GM06990 (cell line): ENCODE data around the gene TGFA.

Experiments used
- DNase-seq: peaks from one replicate; pipeline ENCODE4 v3.0.0-alpha.2; 2011; ENCODE audit not compliant: insufficient read length; ENCODE audit errors: extremely low read depth
- H3K27me3 ChIP-seq: replicated peaks from 2 replicates; pipeline ENCODE4 v1.6.0; 2011; ENCODE audit warnings: low read length; ENCODE audit not compliant: control insufficient read depth, insufficient read depth
- H3K36me3 ChIP-seq: 2 replicates; pipeline ENCODE4 v1.5.1; 2011; ENCODE audit warnings: low read length; ENCODE audit not compliant: control insufficient read depth, insufficient read depth
- H3K4me3 ChIP-seq: replicated peaks from 2 replicates; pipeline ENCODE4 v1.5.1; 2011; ENCODE audit warnings: low read depth, mild to moderate bottlenecking, control low read depth, low read length
- TF ChIP-seq, protein P1 (sequence below): IDR thresholded peaks from 2 replicates; pipeline ENCODE4 v1.5.1; 2011; ENCODE audit warnings: low read length, control low read depth, mild to moderate bottlenecking, inconsistent platforms; ENCODE audit not compliant: insufficient read depth, poor library complexity, severe bottlenecking

Gene TGFA

DNA sequence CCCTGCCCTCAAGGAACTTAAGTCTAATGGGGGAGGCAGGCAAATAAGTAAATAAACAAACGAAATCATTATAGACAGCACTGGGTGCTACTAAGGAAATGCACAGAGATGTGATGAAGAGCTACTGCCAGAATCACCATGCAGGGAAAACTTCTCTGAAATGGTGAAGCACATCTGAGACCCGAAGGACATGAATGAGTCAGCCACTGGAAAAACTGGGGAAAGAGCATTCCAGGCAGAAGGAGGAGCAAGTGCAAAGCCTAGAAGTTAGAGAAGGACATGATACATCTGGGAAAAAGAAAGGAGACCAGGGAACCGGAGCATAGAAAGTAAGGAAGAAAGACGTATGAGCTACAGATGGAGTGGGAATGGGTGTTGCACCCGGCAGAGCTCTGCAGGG, 56.8 kb downstream of the TGFA start:
- H3K36me3 ChIP-seq: no peaks in the 10 kb centered on the region
- no peak overlapping the region for H3K4me3 ChIP-seq
- H3K27me3 ChIP-seq: no peaks in the 10 kb centered on the region; the same call in 1 of the 2 replicates
- DNase-seq: no peak
- TF ChIP-seq, protein P1, sequence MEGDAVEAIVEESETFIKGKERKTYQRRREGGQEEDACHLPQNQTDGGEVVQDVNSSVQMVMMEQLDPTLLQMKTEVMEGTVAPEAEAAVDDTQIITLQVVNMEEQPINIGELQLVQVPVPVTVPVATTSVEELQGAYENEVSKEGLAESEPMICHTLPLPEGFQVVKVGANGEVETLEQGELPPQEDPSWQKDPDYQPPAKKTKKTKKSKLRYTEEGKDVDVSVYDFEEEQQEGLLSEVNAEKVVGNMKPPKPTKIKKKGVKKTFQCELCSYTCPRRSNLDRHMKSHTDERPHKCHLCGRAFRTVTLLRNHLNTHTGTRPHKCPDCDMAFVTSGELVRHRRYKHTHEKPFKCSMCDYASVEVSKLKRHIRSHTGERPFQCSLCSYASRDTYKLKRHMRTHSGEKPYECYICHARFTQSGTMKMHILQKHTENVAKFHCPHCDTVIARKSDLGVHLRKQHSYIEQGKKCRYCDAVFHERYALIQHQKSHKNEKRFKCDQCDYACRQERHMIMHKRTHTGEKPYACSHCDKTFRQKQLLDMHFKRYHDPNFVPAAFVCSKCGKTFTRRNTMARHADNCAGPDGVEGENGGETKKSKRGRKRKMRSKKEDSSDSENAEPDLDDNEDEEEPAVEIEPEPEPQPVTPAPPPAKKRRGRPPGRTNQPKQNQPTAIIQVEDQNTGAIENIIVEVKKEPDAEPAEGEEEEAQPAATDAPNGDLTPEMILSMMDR: no peak

DNA sequence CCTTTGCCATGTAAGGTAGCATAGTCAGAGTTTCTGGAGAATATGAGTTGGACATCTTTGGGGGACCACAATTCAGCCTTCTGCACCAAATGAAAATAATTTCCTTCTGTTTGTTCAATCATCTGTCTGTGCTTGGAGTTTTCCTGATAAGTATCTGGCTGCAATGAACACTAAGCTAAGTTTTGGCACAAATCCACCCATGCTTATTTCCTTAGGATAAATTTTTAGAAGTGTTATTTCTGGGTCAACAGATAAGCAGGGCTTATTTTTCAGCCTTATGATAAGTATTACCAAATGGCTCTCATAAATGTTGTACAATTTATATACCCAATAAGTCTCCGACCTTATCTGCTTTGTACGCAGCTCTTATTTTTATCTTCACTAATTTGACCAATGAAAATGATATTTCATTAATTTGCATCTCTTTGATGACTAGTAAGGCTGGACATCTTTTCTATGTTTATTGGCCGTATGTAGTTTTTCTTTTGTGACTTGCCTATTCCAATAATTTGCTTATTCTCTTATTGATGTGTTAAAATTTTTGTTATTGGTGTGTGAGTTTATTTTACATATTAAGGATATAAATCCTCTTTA, 59.2 kb downstream of the TGFA start:
- H3K4me3 ChIP-seq: no peak overlapping the region
- TF ChIP-seq, protein P1: no peak
- no peak for DNase-seq
- no peaks in the 10 kb centered on the region; the same call in 1 of the 2 replicates for H3K27me3 ChIP-seq
- H3K36me3 ChIP-seq: no peaks in the 10 kb centered on the region

DNA sequence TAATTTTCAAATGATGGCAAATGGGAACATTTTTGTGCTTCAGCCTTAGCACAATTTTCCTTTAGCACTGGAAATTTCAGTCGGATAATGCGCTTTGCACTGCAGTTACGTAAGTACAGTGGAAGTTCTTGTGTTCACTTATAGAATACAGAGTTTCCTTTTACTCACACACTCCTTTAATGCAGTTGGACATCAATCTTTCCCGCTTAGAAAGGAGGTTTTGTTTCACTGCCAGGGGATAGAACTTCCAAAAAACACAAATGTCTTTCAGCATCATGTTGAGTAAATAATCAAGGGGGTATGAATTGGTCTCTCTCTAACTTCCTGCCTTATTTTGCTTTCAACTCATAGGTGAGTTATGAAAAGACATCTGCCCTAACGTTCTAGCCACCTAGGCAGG, 63.2 kb downstream of the TGFA start:
- no peaks in the 10 kb centered on the region; the same call in 1 of the 2 replicates for H3K27me3 ChIP-seq
- no peaks in the 10 kb centered on the region for H3K36me3 ChIP-seq
- no peak overlapping the region for H3K4me3 ChIP-seq
- TF ChIP-seq, protein P1: no peak
- DNase-seq: no peak

DNA sequence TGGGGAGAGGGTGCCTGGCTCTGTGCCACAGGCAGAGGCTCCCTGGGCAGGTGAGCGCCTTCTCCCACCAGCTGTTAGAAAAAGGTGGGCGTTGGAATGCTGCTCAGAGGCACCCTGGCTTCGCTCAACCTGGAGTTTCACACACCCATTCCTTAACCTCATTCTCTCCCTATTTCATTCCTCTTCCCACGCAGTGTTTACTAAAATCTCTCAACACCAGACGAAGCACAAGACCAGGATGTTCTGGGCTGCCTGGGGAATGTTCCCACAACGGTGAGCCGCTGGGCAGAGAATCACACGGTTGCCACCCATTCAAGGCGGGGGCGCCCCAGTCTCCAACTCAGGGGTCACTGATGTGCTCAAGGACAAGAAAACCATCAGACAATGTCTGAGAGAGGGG, 64.5 kb downstream of the TGFA start:
- Histone ChIP-seq H3K4me3 (no peak overlapping the region), H3K27me3 (no peaks in the 10 kb centered on the region; the same call in 1 of the 2 replicates), H3K36me3 (no peaks in the 10 kb centered on the region)
- no peak for DNase-seq
- TF ChIP-seq, protein P1: no peak

DNA sequence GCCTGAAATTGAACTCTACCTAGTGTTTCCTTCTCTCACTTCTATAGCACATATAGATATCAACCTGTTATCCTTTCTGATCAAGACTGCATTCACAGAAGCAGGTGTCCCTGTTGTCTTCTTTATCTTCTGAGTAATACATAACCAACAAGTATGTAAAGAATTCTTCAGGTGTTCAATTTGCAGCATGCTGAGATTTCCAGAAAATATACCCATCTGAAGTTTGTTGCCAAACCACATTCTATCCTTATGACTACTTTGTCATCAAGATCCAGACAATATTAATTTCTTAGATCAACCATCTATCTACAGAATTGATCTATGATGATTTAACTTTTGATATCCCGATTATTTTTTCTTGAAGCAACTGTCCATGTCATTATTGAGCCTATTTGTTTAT, 69.5 kb downstream of the TGFA start:
- H3K36me3 ChIP-seq: no peaks in the 10 kb centered on the region
- no peak overlapping the region for H3K4me3 ChIP-seq
- no peak for DNase-seq
- no peaks in the 10 kb centered on the region for H3K27me3 ChIP-seq
- TF ChIP-seq, protein P1: no peak

DNA sequence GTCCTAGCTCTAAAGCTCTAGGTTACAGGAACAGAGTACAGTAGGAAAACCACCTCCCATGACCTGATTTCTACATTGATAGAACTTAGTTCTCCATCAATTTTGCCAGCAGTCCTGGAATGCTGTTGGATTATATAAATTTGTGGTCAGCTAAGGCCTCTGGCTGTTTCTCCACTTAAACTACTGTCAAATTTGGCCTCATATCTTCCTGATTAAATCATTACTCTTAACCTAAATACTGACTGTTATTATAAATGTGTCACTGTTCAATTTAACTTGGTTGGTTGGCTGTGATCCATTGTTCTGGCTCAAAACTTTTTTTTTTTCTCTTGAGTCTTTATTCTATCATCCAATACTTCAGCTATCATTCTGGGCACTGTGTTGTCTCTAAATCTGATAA, 71.2 kb downstream of the TGFA start:
- Histone ChIP-seq H3K36me3 (no peaks in the 10 kb centered on the region), H3K27me3 (no peaks in the 10 kb centered on the region), H3K4me3 (no peak overlapping the region)
- no peak for DNase-seq
- TF ChIP-seq, protein P1: no peak
